SK-N-MC (cell line): ENCODE measurements around the gene CEP192.

Source experiments
- EZH2 ChIP-seq: fragments of 200-600 bp; sonication (generic); IDR thresholded peaks from one replicate; pipeline ENCODE4 v1.6.1; 2017; ENCODE audit warnings: antibody characterized with exemption
- POLR2AphosphoS5 ChIP-seq: IDR thresholded peaks from 2 replicates; pipeline ENCODE4 v1.6.1; 2012; ENCODE audit warnings: mild to moderate bottlenecking, low read depth, low read length, borderline replicate concordance

GRCh38 chr18:13136056-13136903 lies 145.1 kb downstream of the CEP192 start:
- no peak for TF ChIP-seq POLR2AphosphoS5
- no peak for TF ChIP-seq EZH2
